Uterus (tissue), 4 donors: ENCODE results near the gene ETV1. TPM values are rescaled to one million over a fixed set of nuclear protein-coding genes. Genes with fewer than 3 reads are reported as not detected.

Experiments used
- DNase-seq, 2 donors: peaks; one replicate each; pipeline ENCODE4 v3.0.0-alpha.2; 2019 to 2020
- H3K27ac ChIP-seq, 2 donors: fragments of 200-600 bp; sonication (generic); 1 replicate in 1 of 2; 2 replicates in 1 of 2; pipeline ENCODE4 v1.5.1; 2016 to 2018
- H3K27me3 ChIP-seq, 2 donors: fragments of 200-600 bp; sonication (generic); one replicate each; pipeline ENCODE4 v1.5.1; 2018 to 2019; ENCODE audit warnings: control low read depth in 1 of 2
- H3K36me3 ChIP-seq, 2 donors: fragments of 200-600 bp; sonication (generic); one replicate each; pipeline ENCODE4 v1.5.1; 2019; ENCODE audit warnings: control low read depth in 1 of 2
- H3K4me1 ChIP-seq, 2 donors: fragments of 200-600 bp; sonication (generic); one replicate each; pipeline ENCODE4 v1.5.1; 2018 to 2019; ENCODE audit warnings: control low read depth in 1 of 2
- H3K4me3 ChIP-seq, 2 donors: fragments of 200-600 bp; sonication (generic); 1 replicate in 1 of 2; 2 replicates in 1 of 2; pipeline ENCODE4 v1.5.1; 2018 to 2019; ENCODE audit warnings: mild to moderate bottlenecking in 1 of 2
- H3K9me3 ChIP-seq, 2 donors: fragments of 200-600 bp; sonication (generic); one replicate each; pipeline ENCODE4 v1.5.1; 2019; ENCODE audit warnings: control low read depth in 1 of 2
- CTCF ChIP-seq, 4 experiments: fragments of 200-600 bp in 2 of 4; fragments of 450-650 bp in 2 of 4; sonication (generic) in 2 of 4; IDR thresholded peaks; one replicate each; pipeline ENCODE4 v1.5.1; 2016 to 2019; ENCODE audit warnings: antibody characterized with exemption in 4 of 4, mild to moderate bottlenecking in 2 of 4, moderate library complexity in 1 of 4
- POLR2A ChIP-seq, 2 donors: fragments of 450-650 bp; IDR thresholded peaks; one replicate each; pipeline ENCODE4 v1.6.1; 2016; ENCODE audit warnings: antibody characterized with exemption in 2 of 2, mild to moderate bottlenecking in 1 of 2, moderate library complexity in 1 of 2
- intact Hi-C: fragments of 100-400 bp; cut with DNase I; formaldehyde crosslinking; loops from one replicate; pipeline ENCODE4 v1.15.1; 2023; ENCODE audit warnings: low total_unique reads
- total RNA-seq, 4 donors: library from RNA; depleted of rRNA in 3 of 4; stranded (reverse); fragments of >200 nt in 3 of 4; gene quantifications; one replicate each; pipeline versions ENCODE4 v1.1.0 to v1.2.4, GENCODE V29; 2014 to 2023
- donor health status: DM: yes; HTN: yes; CAD: no.

Gene ETV1
- total RNA-seq, 4 donors from 2014 or later = 1.5 to 35.3 (median 5.2) TPM

GRCh38 chr7:13901577-13901976 lies 87.9 kb downstream of the ETV1 start:
- TF ChIP-seq CTCF (IDR thresholded peaks at IDR 0.05) = no peak
- TF ChIP-seq POLR2A (IDR thresholded peaks at IDR 0.05) = no peak

GRCh38 chr7:13898957-13899670 lies 90.4 kb downstream of the ETV1 start:
- H3K27ac ChIP-seq = no peak overlapping the region
- H3K36me3 ChIP-seq = no peaks in the 10 kb centered on the region
- H3K4me3 ChIP-seq = no peak overlapping the region
- TF ChIP-seq CTCF (IDR thresholded peaks at IDR 0.05) (no peak), POLR2A (IDR thresholded peaks at IDR 0.05) (no peak)
- DNase-seq = no peak
- H3K27me3 ChIP-seq = no peaks in the 10 kb centered on the region
- no peaks in the 10 kb centered on the region for H3K4me1 ChIP-seq
- no peaks in the 10 kb centered on the region for H3K9me3 ChIP-seq
- intact Hi-C loops = no loop called here

More at GRCh38 chr7:13901577-13901976, 87.9 kb downstream of the ETV1 start:
- no peak for DNase-seq
- Histone ChIP-seq H3K4me1 (no peaks in the 10 kb centered on the region), H3K27ac (no peak overlapping the region), H3K36me3 (no peaks in the 10 kb centered on the region), H3K27me3 (no peaks in the 10 kb centered on the region), H3K9me3 (no peaks in the 10 kb centered on the region), H3K4me3 (no peak overlapping the region)
- intact Hi-C loops = no loop called here

GRCh38 chr7:13897819-13898218 lies 91.6 kb downstream of the ETV1 start:
- H3K4me3 ChIP-seq = no peak overlapping the region
- no peaks in the 10 kb centered on the region for H3K36me3 ChIP-seq
- H3K4me1 ChIP-seq = no peaks in the 10 kb centered on the region
- no peaks in the 10 kb centered on the region for H3K9me3 ChIP-seq
- DNase-seq = no peak
- TF ChIP-seq CTCF (IDR thresholded peaks at IDR 0.05) (no peak), POLR2A (IDR thresholded peaks at IDR 0.05) (no peak)
- H3K27me3 ChIP-seq = no peaks in the 10 kb centered on the region
- H3K27ac ChIP-seq = no peak overlapping the region
- intact Hi-C loops = no loop called here

- Histone ChIP-seq H3K4me3 (no peak overlapping the region), H3K9me3 (no peaks in the 10 kb centered on the region), H3K27ac (no peak overlapping the region), H3K27me3 (no peaks in the 10 kb centered on the region), H3K4me1 (no peaks in the 10 kb centered on the region), H3K36me3 (no peaks in the 10 kb centered on the region)
- TF ChIP-seq POLR2A (IDR thresholded peaks at IDR 0.05) = no peak
- no peak for TF ChIP-seq CTCF (IDR thresholded peaks at IDR 0.05)
- intact Hi-C loops = no loop called here
- DNase-seq = no peak
Observed at GRCh38 chr7:13894954-13895353, 94.5 kb downstream of the ETV1 start.

- H3K9me3 ChIP-seq = no peaks in the 10 kb centered on the region
- no peaks in the 10 kb centered on the region for H3K36me3 ChIP-seq
- no peak for DNase-seq
- no peak overlapping the region for H3K4me3 ChIP-seq
- no peaks in the 10 kb centered on the region for H3K27me3 ChIP-seq
- H3K27ac ChIP-seq = no peak overlapping the region
- H3K4me1 ChIP-seq = no peaks in the 10 kb centered on the region
- no peak for TF ChIP-seq POLR2A (IDR thresholded peaks at IDR 0.05)
- no peak for TF ChIP-seq CTCF (IDR thresholded peaks at IDR 0.05)
- intact Hi-C loops = no loop called here
Observed at GRCh38 chr7:13894377-13894776, 95.1 kb downstream of the ETV1 start.
